ENCODE measurements around the gene HACD3.
"Not testable (repeated sequence)": the region's sequence is repeated elsewhere in the genome, so short reads cannot be mapped to it uniquely, and the experiment has no call there.

HACD3 gene

GRCh38 chr15:65595960-65596359 lies 65.7 kb downstream of the HACD3 start:
- in situ Hi-C loops (cut with MboI; ENCODE audit: low sequenced_read_pairs), result no loop called here

- in situ Hi-C loops (cut with MboI; ENCODE audit: low sequenced_read_pairs), result no loop called here
Observed at GRCh38 chr15:65598468-65598867, 68.2 kb downstream of the HACD3 start.

GRCh38 chr15:65599677-65600076 lies 69.4 kb downstream of the HACD3 start:
- in situ Hi-C loops (cut with MboI; ENCODE audit: low sequenced_read_pairs), result no loop called here

DNA sequence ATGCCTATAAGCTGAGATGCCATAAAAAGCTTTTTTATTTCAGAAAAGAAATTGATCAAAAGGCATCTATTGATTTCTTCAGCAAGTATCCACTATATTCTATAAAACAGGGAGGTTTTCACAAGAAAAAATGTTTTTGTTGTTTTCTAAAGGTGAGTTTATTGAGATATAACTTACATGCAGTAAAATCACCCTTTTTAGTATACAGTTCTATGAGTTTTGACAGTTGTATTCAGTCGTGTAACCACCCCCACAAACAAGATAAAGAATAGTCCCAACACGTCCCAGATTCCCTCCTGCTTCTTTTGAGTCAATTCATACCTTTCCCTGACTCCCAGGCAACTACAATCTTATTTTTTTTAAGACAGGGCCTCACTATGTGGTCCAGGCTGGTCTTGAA lies 72.9 kb downstream of the HACD3 start:
- in situ Hi-C loops (cut with MboI; ENCODE audit: low sequenced_read_pairs), result no loop called here

DNA sequence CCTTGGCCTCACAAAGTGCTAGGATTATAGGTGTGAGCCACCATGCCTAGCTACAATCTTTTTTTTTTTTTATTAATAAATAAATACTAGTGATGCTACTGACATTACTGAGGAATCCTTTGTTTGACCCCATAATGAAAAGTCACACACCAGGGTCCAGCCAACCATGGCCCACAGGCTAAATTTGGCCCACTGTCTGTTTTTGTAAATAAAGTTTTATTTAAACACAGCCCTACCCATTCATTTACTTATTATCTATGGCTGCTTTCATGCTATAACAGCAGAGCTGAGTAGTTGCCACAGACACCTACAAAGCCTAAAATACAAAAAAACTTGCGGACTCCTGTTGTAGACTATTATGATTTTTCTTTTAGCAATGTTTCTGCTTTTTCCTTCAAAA lies 73.3 kb downstream of the HACD3 start:
- in situ Hi-C loops (cut with MboI; ENCODE audit: low sequenced_read_pairs), result no loop called here

DNA sequence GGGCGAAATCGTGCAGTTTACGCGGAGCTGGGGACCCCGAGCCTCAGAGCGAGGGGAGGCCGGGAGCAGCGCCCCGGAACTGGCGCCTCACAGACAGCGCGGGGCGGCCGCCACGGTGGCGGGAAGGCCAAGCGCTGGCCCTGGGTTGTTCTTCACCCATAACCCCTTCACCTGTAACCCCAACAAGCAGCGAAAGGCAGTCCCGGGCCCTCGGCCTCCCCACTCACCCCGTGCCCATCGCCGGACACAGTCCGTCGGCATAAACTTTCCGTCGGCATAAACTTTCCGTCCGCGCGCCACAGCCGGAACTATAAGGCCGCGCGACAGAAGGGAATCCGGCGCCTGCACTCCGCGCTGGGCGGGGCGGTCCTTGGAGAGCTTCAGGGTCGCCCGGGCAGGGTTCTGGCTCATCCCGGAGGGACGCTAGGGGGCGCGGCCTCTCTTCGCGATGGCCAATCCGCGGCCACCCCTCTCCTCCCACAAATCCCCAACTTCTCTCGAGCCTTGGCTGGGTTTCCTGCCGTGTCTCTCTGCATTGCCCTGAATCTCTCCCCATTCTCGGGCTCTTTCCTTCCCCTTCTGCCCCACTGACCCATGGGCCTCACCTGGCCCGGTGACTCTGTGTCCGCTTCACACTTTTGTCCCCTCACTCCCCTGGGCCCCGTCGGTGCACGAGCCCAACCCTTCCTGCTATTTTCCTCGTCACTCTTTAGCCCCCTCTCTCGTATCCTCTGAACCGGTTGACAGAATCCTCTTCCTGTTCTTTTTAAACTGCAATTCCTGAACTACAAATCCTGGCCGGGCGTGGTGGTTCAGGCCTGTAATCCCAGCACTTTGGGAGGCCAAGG lies 80.8 kb downstream of the HACD3 start, which contains the start of gene INTS14:
Gene INTS14 (minus strand): TSS at position 261 of the 848 bp plus-strand sequence. CDS start 3,751 bp downstream, outside the sequence.
- in situ Hi-C loops (cut with MboI; ENCODE audit: low sequenced_read_pairs), result no loop called here

- in situ Hi-C loops (cut with MboI; ENCODE audit: low sequenced_read_pairs), result no loop called here
Observed at GRCh38 chr15:65611888-65612615, 81.8 kb downstream of the HACD3 start.

DNA sequence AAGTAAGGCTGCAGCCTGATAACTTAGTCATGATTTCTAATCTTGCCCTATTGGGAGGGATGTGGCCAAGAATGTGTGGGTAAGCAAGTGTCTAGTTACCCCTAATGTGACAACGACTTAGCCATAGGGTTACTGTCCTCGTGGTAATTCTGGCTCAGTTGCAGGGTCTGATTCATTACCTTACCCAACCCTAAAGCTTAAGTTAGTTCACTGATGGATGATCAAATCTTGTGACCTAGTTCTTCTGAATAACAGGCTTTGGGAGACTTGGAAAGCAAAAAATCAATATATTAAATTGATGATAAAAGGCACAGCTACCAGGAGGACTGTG lies 82.3 kb downstream of the HACD3 start:
- in situ Hi-C loops (cut with MboI; ENCODE audit: low sequenced_read_pairs), result no loop called here

GRCh38 chr15:65612949-65613744 lies 82.9 kb downstream of the HACD3 start:
- in situ Hi-C loops (cut with MboI; ENCODE audit: low sequenced_read_pairs), result no loop called here

GRCh38 chr15:65615887-65616286 lies 85.6 kb downstream of the HACD3 start:
- in situ Hi-C loops (cut with MboI; ENCODE audit: low sequenced_read_pairs), result not testable (repeated sequence)

DNA sequence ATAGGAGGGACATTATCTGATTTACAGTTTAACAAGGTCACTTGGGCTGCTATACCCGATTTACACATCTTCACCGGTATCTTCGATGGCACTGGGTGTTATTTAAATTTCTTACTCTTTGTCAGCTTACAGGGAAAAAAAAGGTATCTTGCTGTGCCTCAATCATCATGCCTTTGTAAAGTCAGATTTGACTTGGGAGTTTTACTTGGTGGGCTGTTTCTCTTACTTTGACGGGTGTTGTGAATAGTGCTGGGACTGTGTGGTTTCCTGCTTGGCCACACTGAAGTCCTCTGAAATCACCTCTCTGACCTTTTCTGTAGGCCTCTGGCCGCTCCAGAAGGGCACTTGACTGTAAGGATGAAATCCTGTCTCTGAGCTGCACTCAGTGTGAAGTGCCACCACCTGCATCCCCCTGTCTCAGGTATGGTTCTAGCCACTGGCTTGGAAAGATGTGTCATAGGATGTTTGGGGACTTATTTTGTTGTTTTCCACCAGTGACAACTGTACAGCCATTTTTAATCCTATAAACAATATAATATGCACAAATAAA lies 88.4 kb downstream of the HACD3 start:
- in situ Hi-C loops (cut with MboI; ENCODE audit: low sequenced_read_pairs), result no loop called here

- in situ Hi-C loops (cut with MboI; ENCODE audit: low sequenced_read_pairs), result no loop called here
Observed at GRCh38 chr15:65619626-65620290, 89.5 kb downstream of the HACD3 start.

DNA sequence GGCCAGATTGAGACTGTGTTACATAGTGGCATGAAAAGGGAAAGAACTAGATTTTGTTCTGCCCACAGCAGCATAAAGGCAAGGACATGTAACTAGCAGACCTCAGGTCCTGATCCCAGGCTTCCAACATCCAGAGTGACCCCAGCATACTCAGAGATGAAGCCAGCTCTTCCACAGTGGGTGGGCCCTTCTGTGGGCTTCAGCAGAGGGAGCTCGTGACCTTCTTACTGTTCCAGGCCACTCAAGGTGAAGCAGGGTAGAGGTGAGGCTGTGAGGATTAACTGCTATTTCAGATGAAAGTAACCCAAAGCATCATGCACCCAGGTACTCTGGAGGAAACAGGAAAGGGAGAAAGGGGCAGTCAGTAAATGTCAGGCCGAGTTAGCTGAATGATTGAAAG lies 90.6 kb downstream of the HACD3 start:
- in situ Hi-C loops (cut with MboI; ENCODE audit: low sequenced_read_pairs), result no loop called here

GRCh38 chr15:65621638-65622037 lies 91.4 kb downstream of the HACD3 start, which contains the start of gene SLC24A1:
Gene SLC24A1 (plus strand): TSS chr15:65621938. CDS start chr15:65624081, 2,143 bp downstream.
- in situ Hi-C loops (cut with MboI; ENCODE audit: low sequenced_read_pairs), result no loop called here

GRCh38 chr15:65623103-65623502 lies 92.8 kb downstream of the HACD3 start:
- in situ Hi-C loops (cut with MboI; ENCODE audit: low sequenced_read_pairs), result no loop called here

DNA sequence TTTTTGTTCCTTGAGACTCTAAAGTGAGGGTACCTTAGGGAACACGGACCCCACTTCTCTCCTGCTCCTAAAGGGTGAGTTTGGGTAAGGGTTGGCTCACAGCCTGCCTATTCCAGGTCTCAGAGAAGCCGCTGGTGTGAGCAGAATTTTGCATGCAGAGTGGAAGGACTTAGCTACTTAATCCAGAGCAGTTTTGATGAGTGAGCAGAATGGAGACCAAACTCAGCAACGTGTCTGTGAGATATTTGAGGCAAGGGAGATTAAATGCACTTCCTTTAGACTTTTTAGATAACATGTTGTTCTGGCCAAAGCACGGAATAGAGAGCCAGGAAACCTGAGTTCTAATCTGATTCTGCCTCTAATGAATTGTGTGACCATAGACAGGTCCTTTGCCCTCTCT lies 96.6 kb downstream of the HACD3 start:
- in situ Hi-C loops (cut with MboI; ENCODE audit: low sequenced_read_pairs), result loop anchor here (25.0 kb wide), 1 partner anchor 460 kb away; no protein-coding TSS in a partner anchor
